SK-N-SH (cell line): ENCODE data around the gene RITA1. TPM values are rescaled to one million over a fixed set of nuclear protein-coding genes. Genes with fewer than 3 reads are reported as not detected.
"Not testable (repeated sequence)": the region's sequence is repeated elsewhere in the genome, so short reads cannot be mapped to it uniquely, and the experiment has no call there.

Source experiments
- CTCF ChIA-PET: fragments of 300-600, 350-600 bp; formaldehyde crosslinking; extraction: SDS; loops from one replicate; lab custom pipeline; 2021; lab: Yijun Ruan, JAX
- POLR2A ChIA-PET: fragments of 350-600 bp; sonication (Branson Sonifier 250); formaldehyde crosslinking; extraction: SDS; loops from one replicate; lab custom pipeline; 2020; ENCODE audit warnings: antibody characterized with exemption, inconsistent platforms; lab: Yijun Ruan, JAX
- DNase-seq: peaks from one replicate; pipeline ENCODE4 v3.0.0; 2012
- H2AFZ ChIP-seq: fragments of 200-600 bp; sonication (generic); 2 replicates; pipeline ENCODE4 v1.8.1; 2016; ENCODE audit warnings: antibody characterized with exemption, mild to moderate bottlenecking, low read depth
- H3F3A ChIP-seq: fragments of 200-600 bp; sonication (generic); replicated peaks from 2 replicates; pipeline ENCODE3; 2016; ENCODE audit warnings: antibody characterized with exemption, mild to moderate bottlenecking; ENCODE audit not compliant: insufficient read depth
- H3K27ac ChIP-seq, 2 experiments: fragments of 200-500 bp in 1 of 2; fragments of 200-600 bp in 1 of 2; sonication (Bioruptor generic) in 1 of 2; sonication (generic), shearing (Covaris generic) in 1 of 2; 2 replicates each; pipeline versions ENCODE4 v1.5.1 to v1.6.1; 2014 to 2016; ENCODE audit warnings: low read depth in 2 of 2, inconsistent platforms in 1 of 2, low read length in 1 of 2, mild to moderate bottlenecking in 1 of 2, mixed read lengths in 1 of 2
- H3K27me3 ChIP-seq: fragments of 200-600 bp; sonication (generic), shearing (Covaris generic); 2 replicates; pipeline ENCODE4 v1.6.1; 2016; ENCODE audit warnings: mixed run types; ENCODE audit not compliant: insufficient read depth
- H3K36me3 ChIP-seq, 2 experiments: fragments of 200-500 bp in 1 of 2; fragments of 200-600 bp in 1 of 2; sonication (Bioruptor generic) in 1 of 2; sonication (generic) in 1 of 2; replicated peaks in 1 of 2; 2 replicates each; pipeline versions ENCODE3 to v1.5.1; 2014 to 2016; ENCODE audit warnings: low read length in 1 of 2, mild to moderate bottlenecking in 1 of 2; ENCODE audit not compliant: insufficient read depth in 2 of 2, control insufficient read depth in 1 of 2
- H3K4me1 ChIP-seq, 2 experiments: fragments of 200-500 bp in 1 of 2; fragments of 200-600 bp in 1 of 2; sonication (Bioruptor generic) in 1 of 2; sonication (generic), shearing (Covaris generic) in 1 of 2; 2 replicates each; pipeline versions ENCODE4 v1.5.1 to v1.6.1; 2014 to 2016; ENCODE audit warnings: low read depth in 1 of 2, low read length in 1 of 2, mixed run types in 1 of 2; ENCODE audit not compliant: insufficient read depth in 2 of 2, control insufficient read depth in 1 of 2
- H3K4me2 ChIP-seq: fragments of 200-600 bp; sonication (generic), shearing (Covaris generic); 2 replicates; pipeline ENCODE4 v1.6.1; 2017; ENCODE audit warnings: mixed run types
- H3K4me3 ChIP-seq, 2 experiments: fragments of 200-500 bp in 1 of 2; fragments of 200-600 bp in 1 of 2; sonication (Bioruptor generic) in 1 of 2; sonication (generic), shearing (Covaris generic) in 1 of 2; 2 replicates each; pipeline versions ENCODE4 v1.5.1 to v1.8.1; 2014 to 2016; ENCODE audit warnings: low read depth in 2 of 2, inconsistent platforms in 1 of 2, low read length in 1 of 2, mild to moderate bottlenecking in 1 of 2, mixed read lengths in 1 of 2, moderate library complexity in 1 of 2
- H3K79me2 ChIP-seq: fragments of 200-600 bp; sonication (generic); 2 replicates; pipeline ENCODE4 v1.8.1; 2017; ENCODE audit warnings: mild to moderate bottlenecking; ENCODE audit not compliant: insufficient read depth
- H3K9ac ChIP-seq: fragments of 200-600 bp; sonication (generic); 2 replicates; pipeline ENCODE4 v1.6.1; 2017; ENCODE audit warnings: mixed run types
- H3K9me2 ChIP-seq: fragments of 200-600 bp; sonication (generic); 2 replicates; pipeline ENCODE4 v1.6.1; 2017; ENCODE audit warnings: mixed run types
- H3K9me3 ChIP-seq: fragments of 200-600 bp; sonication (generic); 2 replicates; pipeline ENCODE4 v1.6.1; 2017; ENCODE audit warnings: mixed run types, mild to moderate bottlenecking, moderate library complexity
- H4K20me1 ChIP-seq: fragments of 200-600 bp; sonication (generic); 2 replicates; pipeline ENCODE4 v1.6.1; 2017; ENCODE audit warnings: mild to moderate bottlenecking, mixed run types; ENCODE audit not compliant: insufficient read depth
- CHD2 ChIP-seq: fragments of 150-350 bp; IDR thresholded peaks from 2 replicates; pipeline ENCODE4 v1.6.1; 2018; ENCODE audit warnings: low read length; ENCODE audit not compliant: partially characterized antibody
- CTCF ChIP-seq: fragments of 200-600 bp; sonication (generic); IDR thresholded peaks from 2 replicates; pipeline ENCODE4 v1.6.1; 2017; ENCODE audit warnings: antibody characterized with exemption, mild to moderate bottlenecking, moderate library complexity
- FOSL2 ChIP-seq: IDR thresholded peaks from 2 replicates; pipeline ENCODE4 v1.4.0; 2012; ENCODE audit warnings: low read depth, mild to moderate bottlenecking, moderate library complexity, borderline replicate concordance
- GATA2 ChIP-seq: sonication (generic); formaldehyde crosslinking; IDR thresholded peaks from 2 replicates; pipeline ENCODE4 v1.5.0; 2020; ENCODE audit warnings: mild to moderate bottlenecking, missing genetic modification reagents
- MXI1 ChIP-seq: IDR thresholded peaks from 2 replicates; pipeline ENCODE4 v1.6.1; 2012; ENCODE audit warnings: mild to moderate bottlenecking, low read depth, low read length, improper control_type of control experiment
- NFIC ChIP-seq: IDR thresholded peaks from 2 replicates; pipeline ENCODE4 v1.4.0; 2012; ENCODE audit warnings: borderline replicate concordance
- RAD21 ChIP-seq: IDR thresholded peaks from 2 replicates; pipeline ENCODE4 v1.6.1; 2012; ENCODE audit warnings: mild to moderate bottlenecking, low read length
- RCOR1 ChIP-seq: fragments of 150-350 bp; IDR thresholded peaks from 2 replicates; pipeline ENCODE4 v1.6.1; 2017; ENCODE audit warnings: antibody characterized with exemption, low read length
- SIN3A ChIP-seq: IDR thresholded peaks from 2 replicates; pipeline ENCODE4 v1.6.1; 2012; ENCODE audit warnings: low read depth, mild to moderate bottlenecking, low read length, moderate library complexity, borderline replicate concordance
- SMC3 ChIP-seq: IDR thresholded peaks from 2 replicates; pipeline ENCODE4 v1.6.1; 2012; ENCODE audit warnings: low read depth, low read length, improper control_type of control experiment
- TAF1 ChIP-seq: IDR thresholded peaks from 2 replicates; pipeline ENCODE4 v1.6.1; 2012; ENCODE audit warnings: low read depth, mild to moderate bottlenecking, low read length, moderate library complexity, borderline replicate concordance
- TEAD4 ChIP-seq: IDR thresholded peaks from 2 replicates; pipeline ENCODE4 v1.4.0; 2012; ENCODE audit warnings: mild to moderate bottlenecking, borderline replicate concordance; ENCODE audit not compliant: insufficient read depth
- YY1 ChIP-seq: IDR thresholded peaks from 2 replicates; pipeline ENCODE4 v1.4.0; 2012; ENCODE audit warnings: low read depth, mild to moderate bottlenecking
- WGBS: methylation state at CpG from one replicate; pipeline ENCODE4 v1.1.6; 2017; ENCODE audit warnings: low lambda C conversion rate; 5-methylcytosine and 5-hydroxymethylcytosine counted together
- polyA plus RNA-seq, 3 experiments: library from polyadenylated mRNA; depleted of rRNA; stranded (reverse); fragments of >200 nt; gene quantifications; 2 replicates each; pipeline ENCODE4 v1.2.3, GENCODE V29; 2012

The RITA1 gene
- polyA plus RNA-seq, 1 of the 3 experiments (the other 2 are of a cell fraction), result 21.1 TPM

- H3K9ac ChIP-seq, result no peak overlapping the region
- DNase-seq, result no peak
- TF ChIP-seq TAF1 (no peak), GATA2 (CRISPR knock-in tag) (no peak), RAD21 (no peak), SMC3 (no peak), MXI1 (no peak), TEAD4 (no peak), YY1 (no peak), SIN3A (no peak), RCOR1 (no peak), CTCF (no peak), NFIC (no peak), FOSL2 (no peak), CHD2 (no peak)
- H2AFZ ChIP-seq, result no peak overlapping the region
- no peaks in the 10 kb centered on the region for H3K9me3 ChIP-seq
- H3K27me3 ChIP-seq, result no peaks in the 10 kb centered on the region
- no peaks in the 10 kb centered on the region for H3K9me2 ChIP-seq
- no peaks in the 10 kb centered on the region for H3K79me2 ChIP-seq
- H3K4me1 ChIP-seq, result no peaks in the 10 kb centered on the region; a peak in 1 of 4 replicates
- no peak overlapping the region for H3K27ac ChIP-seq
- WGBS, result 65% methylated on average over 7 of the region's 7 CpGs
- H3K36me3 ChIP-seq, result no peaks in the 10 kb centered on the region
- no peak overlapping the region for H3K4me3 ChIP-seq
- H3F3A ChIP-seq, result no peaks in the 10 kb centered on the region
- ChIA-PET POLR2A (no interaction called here), CTCF (interaction anchor here (1.7 to 3.4 kb wide), 2 partner anchors 9 to 92 kb away, joined by 5 to 11 read pairs; no protein-coding TSS in a partner anchor)
- H3K4me2 ChIP-seq, result no peak overlapping the region
- H4K20me1 ChIP-seq, result no peaks in the 10 kb centered on the region
Observed at GRCh38 chr12:113140706-113141105, 44.8 kb upstream of the RITA1 start.

- WGBS, result 36% methylated on average over 3 of the region's 3 CpGs
- H3K27me3 ChIP-seq, POLR2A ChIA-PET, H3K9me3 ChIP-seq, H3K9me2 ChIP-seq, H3K4me3 ChIP-seq, CTCF ChIA-PET, H3K36me3 ChIP-seq, H3K79me2 ChIP-seq, H2AFZ ChIP-seq, H3K4me1 ChIP-seq, H3K9ac ChIP-seq, DNase-seq, H4K20me1 ChIP-seq, H3F3A ChIP-seq, H3K4me2 ChIP-seq, H3K27ac ChIP-seq: not testable (repeated sequence)
Observed at GRCh38 chr12:113141716-113142115, 43.8 kb upstream of the RITA1 start.
